ENCODE data around the gene ACP7. TPM values are rescaled to one million over a fixed set of nuclear protein-coding genes. Genes with fewer than 3 reads are reported as not detected.

Gene ACP7
- total RNA-seq, 1 donor from 2014 or later, result not detected

GRCh38 chr19:39109641-39110040 lies 25.5 kb downstream of the ACP7 start:
- Mint-ChIP-seq H3K4me1 (peaks cover 3% of the 10 kb centered on the region), H3K27ac (no peak overlapping the region), H3K4me3 (no peak overlapping the region), H3K36me3 (ENCODE audit: low read depth) (no peaks in the 10 kb centered on the region), H3K27me3 (peaks cover 7% of the 10 kb centered on the region), H3K9me3 (no peaks in the 10 kb centered on the region)
- DNase-seq, result no peak
- POLR2A ChIA-PET, result interaction anchor here (0.7 to 0.8 kb wide), 2 partner anchors 326 to 500 kb away, joined by 3 to 5 read pairs; partner anchors contain the start of gene RPS16
- TF ChIP-seq CTCF (IDR thresholded peaks at IDR 0.05), result no peak
- intact Hi-C loops (cut with micrococcal nuclease), result loop anchor here (1.0 kb wide), 2 partner anchors 219 to 423 kb away; partner anchors contain the start of gene EID2B
- ATAC-seq (ENCODE audit: low read depth), result no peak
- CTCF ChIA-PET, result interaction anchor here (1.3 to 1.6 kb wide), 3 partner anchors 11 to 564 kb away, joined by 5 to 7 read pairs (median 5); no protein-coding TSS in a partner anchor

- intact Hi-C loops (cut with micrococcal nuclease), result loop anchor here (1.0 kb wide), 2 partner anchors 218 to 422 kb away; partner anchors contain the start of gene EID2B
- ATAC-seq (ENCODE audit: low read depth), result peak; percentile 87
- Mint-ChIP-seq H3K36me3 (ENCODE audit: low read depth) (no peaks in the 10 kb centered on the region), H3K27ac (no peak overlapping the region), H3K4me1 (peaks cover 3% of the 10 kb centered on the region), H3K9me3 (no peaks in the 10 kb centered on the region), H3K27me3 (peaks cover 7% of the 10 kb centered on the region), H3K4me3 (no peak overlapping the region)
- ChIA-PET POLR2A (interaction anchor here (0.7 to 0.8 kb wide), 2 partner anchors 325 to 500 kb away, joined by 3 to 5 read pairs; partner anchors contain the start of gene RPS16), CTCF (interaction anchor here (0.6 to 1.6 kb wide), 4 partner anchors 11 to 563 kb away, joined by 5 to 7 read pairs (median 6); no protein-coding TSS in a partner anchor)
- TF ChIP-seq CTCF (IDR thresholded peaks at IDR 0.05), result no peak
- DNase-seq, result peak; percentile 66
Observed at GRCh38 chr19:39110263-39110967, 26.2 kb downstream of the ACP7 start.

- DNase-seq (no peak), ATAC-seq (ENCODE audit: low read depth) (no peak)
- no peak for TF ChIP-seq CTCF (IDR thresholded peaks at IDR 0.05)
- peaks cover 3% of the 10 kb centered on the region for H3K4me1 Mint-ChIP-seq
- ChIA-PET POLR2A (interaction anchor here (0.6 kb wide), 1 partner anchor 350 kb away, joined by 3 read pairs; no protein-coding TSS in a partner anchor), CTCF (interaction anchor here (1.4 kb wide), 1 partner anchor 217 kb away, joined by 4 read pairs; no protein-coding TSS in a partner anchor)
- H3K36me3 Mint-ChIP-seq (ENCODE audit: low read depth), result no peaks in the 10 kb centered on the region
- no peaks in the 10 kb centered on the region for H3K9me3 Mint-ChIP-seq
- no peak overlapping the region for H3K4me3 Mint-ChIP-seq
- intact Hi-C loops (cut with micrococcal nuclease), result no loop called here
- no peak overlapping the region for H3K27ac Mint-ChIP-seq
- peaks cover 7% of the 10 kb centered on the region for H3K27me3 Mint-ChIP-seq
Observed at GRCh38 chr19:39111593-39112199, 27.5 kb downstream of the ACP7 start.

- TF ChIP-seq CTCF (IDR thresholded peaks at IDR 0.05), result no peak
- POLR2A ChIA-PET, result interaction anchor here (0.7 kb wide), 1 partner anchor 287 kb away, joined by 4 read pairs; no protein-coding TSS in a partner anchor
- no peaks in the 10 kb centered on the region for H3K9me3 Mint-ChIP-seq
- H3K36me3 Mint-ChIP-seq (ENCODE audit: low read depth), result no peaks in the 10 kb centered on the region
- no peak overlapping the region for H3K27ac Mint-ChIP-seq
- ATAC-seq (ENCODE audit: low read depth), result no peak
- H3K27me3 Mint-ChIP-seq, result peaks cover 7% of the 10 kb centered on the region
- intact Hi-C loops (cut with micrococcal nuclease), result no loop called here
- no peak overlapping the region for H3K4me3 Mint-ChIP-seq
- DNase-seq, result no peak
- peaks cover 3% of the 10 kb centered on the region for H3K4me1 Mint-ChIP-seq
- CTCF ChIA-PET, result interaction anchor here (1.4 kb wide), 1 partner anchor 216 kb away, joined by 4 read pairs; no protein-coding TSS in a partner anchor
Observed at GRCh38 chr19:39112338-39112890, 28.2 kb downstream of the ACP7 start.
